Measurements from ENCODE around the gene DMD. TPM values are rescaled to one million over a fixed set of nuclear protein-coding genes. Genes with fewer than 3 reads are reported as not detected.

The DMD gene
- total and polyA plus RNA-seq, 4 donors, result 19.9 to 260 (median 111) TPM

DNA sequence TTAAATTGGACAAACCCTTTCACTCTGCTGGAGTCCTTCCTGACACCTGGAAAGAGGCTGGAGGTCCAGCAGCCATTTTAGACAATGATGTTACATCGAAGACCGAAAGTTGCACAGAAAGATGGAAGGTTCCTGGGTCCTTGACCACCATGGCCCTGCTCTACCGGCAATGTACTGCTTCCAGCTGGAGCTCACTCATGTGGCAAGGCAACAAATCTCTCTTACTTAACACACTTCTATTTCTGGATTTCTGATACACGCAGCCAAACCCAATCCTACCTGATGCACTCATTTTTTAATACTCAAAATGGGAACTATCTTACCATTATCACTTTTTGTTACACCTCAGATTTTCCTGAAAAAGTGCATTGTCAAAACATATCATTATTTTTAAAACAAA is 33.1 kb downstream of the DMD start:
- H3K27me3 ChIP-seq (ENCODE audit: control insufficient read depth in 1 of 2, insufficient read depth in 2 of 2, low read length in 1 of 2), result no peaks in the 10 kb centered on the region
- H3K4me3 ChIP-seq (ENCODE audit: low read length in 2 of 2), result no peak overlapping the region
- no peaks in the 10 kb centered on the region for H3K36me3 ChIP-seq (ENCODE audit: control insufficient read depth in 1 of 2, insufficient read depth in 2 of 2, low read length in 1 of 2)
- no peaks in the 10 kb centered on the region for H3K4me1 ChIP-seq (ENCODE audit: control insufficient read depth in 1 of 2, insufficient read depth in 2 of 2, low read length in 2 of 2)
- H3K9me3 ChIP-seq (ENCODE audit: control insufficient read depth, low read length), result no peaks in the 10 kb centered on the region
- WGBS, 2 donors, result 70 to 78% methylated on average over 4 of the region's 4 CpGs
- ATAC-seq (ENCODE audit: low FRiP score), result no peak
- no peak overlapping the region for H3K27ac ChIP-seq (ENCODE audit: low read depth in 1 of 2, low read length in 2 of 2)
- intact Hi-C loops (cut with DNase I), result no loop called here
- no peak for DNase-seq

- no peaks in the 10 kb centered on the region for H3K4me1 ChIP-seq (ENCODE audit: control insufficient read depth in 1 of 2, insufficient read depth in 2 of 2, low read length in 2 of 2)
- no peak for DNase-seq
- intact Hi-C loops (cut with DNase I), result no loop called here
- no peaks in the 10 kb centered on the region for H3K9me3 ChIP-seq (ENCODE audit: control insufficient read depth, low read length)
- ATAC-seq (ENCODE audit: low FRiP score), result no peak
- H3K4me3 ChIP-seq (ENCODE audit: low read length in 2 of 2), result no peak overlapping the region
- WGBS, 2 donors, result 74 to 89% methylated on average over 1 of the region's 1 CpG
- H3K27me3 ChIP-seq (ENCODE audit: control insufficient read depth in 1 of 2, insufficient read depth in 2 of 2, low read length in 1 of 2), result no peaks in the 10 kb centered on the region
- no peak overlapping the region for H3K27ac ChIP-seq (ENCODE audit: low read depth in 1 of 2, low read length in 2 of 2)
- H3K36me3 ChIP-seq (ENCODE audit: control insufficient read depth in 1 of 2, insufficient read depth in 2 of 2, low read length in 1 of 2), result no peaks in the 10 kb centered on the region
Observed at GRCh38 chrX:33175201-33175600, 36.1 kb downstream of the DMD start.

DNA sequence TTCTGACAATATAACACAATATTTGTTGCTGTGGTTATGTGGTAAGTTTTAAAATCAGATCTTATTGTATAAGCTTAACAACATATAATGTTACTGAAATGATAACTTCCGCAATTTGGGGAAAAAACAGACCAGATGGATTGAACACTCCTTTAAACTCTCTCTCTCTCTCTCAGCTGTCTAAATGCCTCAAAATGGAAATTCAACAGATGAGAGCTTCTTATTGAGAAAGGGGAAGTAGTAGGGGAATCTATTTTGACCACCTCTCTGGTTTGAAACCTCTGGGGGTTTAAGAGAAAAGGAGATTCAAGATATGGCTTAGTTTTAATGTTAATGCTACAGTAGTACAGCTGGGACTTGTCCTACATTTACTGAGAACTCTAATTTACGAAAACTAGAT is 40.3 kb downstream of the DMD start:
- Histone ChIP-seq H3K36me3 (ENCODE audit: control insufficient read depth in 1 of 2, insufficient read depth in 2 of 2, low read length in 1 of 2) (no peaks in the 10 kb centered on the region), H3K27me3 (ENCODE audit: control insufficient read depth in 1 of 2, insufficient read depth in 2 of 2, low read length in 1 of 2) (no peaks in the 10 kb centered on the region), H3K9me3 (ENCODE audit: control insufficient read depth, low read length) (no peaks in the 10 kb centered on the region), H3K27ac (ENCODE audit: low read depth in 1 of 2, low read length in 2 of 2) (no peak overlapping the region), H3K4me3 (ENCODE audit: low read length in 2 of 2) (no peak overlapping the region), H3K4me1 (ENCODE audit: control insufficient read depth in 1 of 2, insufficient read depth in 2 of 2, low read length in 2 of 2) (no peaks in the 10 kb centered on the region)
- intact Hi-C loops (cut with DNase I), result no loop called here
- no peak for ATAC-seq (ENCODE audit: low FRiP score)
- no peak for DNase-seq
- 75 to 97% methylated on average over 2 of the region's 2 CpGs for WGBS, 2 donors

GRCh38 chrX:33161829-33162228 is 49.5 kb downstream of the DMD start:
- Histone ChIP-seq H3K27ac (ENCODE audit: low read depth in 1 of 2, low read length in 2 of 2) (no peak overlapping the region), H3K4me1 (ENCODE audit: control insufficient read depth in 1 of 2, insufficient read depth in 2 of 2, low read length in 2 of 2) (no peaks in the 10 kb centered on the region), H3K36me3 (ENCODE audit: control insufficient read depth in 1 of 2, insufficient read depth in 2 of 2, low read length in 1 of 2) (no peaks in the 10 kb centered on the region), H3K27me3 (ENCODE audit: control insufficient read depth in 1 of 2, insufficient read depth in 2 of 2, low read length in 1 of 2) (no peaks in the 10 kb centered on the region), H3K4me3 (ENCODE audit: low read length in 2 of 2) (no peak overlapping the region), H3K9me3 (ENCODE audit: control insufficient read depth, low read length) (no peaks in the 10 kb centered on the region)
- no peak for ATAC-seq (ENCODE audit: low FRiP score)
- no peak for DNase-seq
- intact Hi-C loops (cut with DNase I), result no loop called here

- no peaks in the 10 kb centered on the region for H3K4me1 ChIP-seq (ENCODE audit: control insufficient read depth in 1 of 2, insufficient read depth in 2 of 2, low read length in 2 of 2)
- ATAC-seq (ENCODE audit: low FRiP score) (no peak), DNase-seq (no peak)
- H3K36me3 ChIP-seq (ENCODE audit: control insufficient read depth in 1 of 2, insufficient read depth in 2 of 2, low read length in 1 of 2), result no peaks in the 10 kb centered on the region
- H3K4me3 ChIP-seq (ENCODE audit: low read length in 2 of 2), result no peak overlapping the region
- WGBS, 2 donors, result 82 to 83% methylated on average over 5 of the region's 5 CpGs
- peak overlapping the region in 1 of 2 donors; percentile 57 for H3K27ac ChIP-seq (ENCODE audit: low read depth in 1 of 2, low read length in 2 of 2)
- H3K9me3 ChIP-seq (ENCODE audit: control insufficient read depth, low read length), result no peaks in the 10 kb centered on the region
- intact Hi-C loops (cut with DNase I), result no loop called here
- no peaks in the 10 kb centered on the region for H3K27me3 ChIP-seq (ENCODE audit: control insufficient read depth in 1 of 2, insufficient read depth in 2 of 2, low read length in 1 of 2)
Observed at GRCh38 chrX:33160273-33160672, 51.1 kb downstream of the DMD start.

DNA sequence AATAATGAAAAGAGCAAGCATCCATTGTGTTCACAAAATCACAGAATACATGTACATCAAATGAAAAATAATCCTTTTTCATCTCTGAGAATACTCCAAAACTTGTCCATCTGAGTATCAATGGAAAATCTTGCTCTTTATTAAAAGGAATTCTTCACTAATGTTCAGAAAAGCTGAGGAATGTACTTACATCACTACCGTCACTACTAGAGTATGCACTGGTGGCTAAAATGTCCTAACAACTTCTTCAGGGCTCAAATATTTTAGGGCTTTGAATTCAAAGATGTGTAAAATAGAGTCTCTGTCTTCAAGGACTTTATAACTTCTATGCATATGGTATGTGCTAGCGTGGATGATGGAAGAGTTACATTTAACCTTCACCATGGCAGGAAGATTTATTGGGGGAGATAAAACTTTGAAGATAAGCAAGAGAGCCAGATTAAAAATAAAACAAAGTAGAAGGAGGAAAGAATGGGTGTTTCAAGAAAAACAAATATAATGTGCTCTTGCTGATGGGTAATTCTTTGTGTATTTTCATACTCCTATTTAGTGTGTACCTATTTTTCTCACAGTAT is 55.1 kb downstream of the DMD start:
- Histone ChIP-seq H3K4me3 (ENCODE audit: low read length in 2 of 2) (no peak overlapping the region), H3K36me3 (ENCODE audit: control insufficient read depth in 1 of 2, insufficient read depth in 2 of 2, low read length in 1 of 2) (no peaks in the 10 kb centered on the region), H3K27me3 (ENCODE audit: control insufficient read depth in 1 of 2, insufficient read depth in 2 of 2, low read length in 1 of 2) (no peaks in the 10 kb centered on the region), H3K4me1 (ENCODE audit: control insufficient read depth in 1 of 2, insufficient read depth in 2 of 2, low read length in 2 of 2) (no peaks in the 10 kb centered on the region), H3K27ac (ENCODE audit: low read depth in 1 of 2, low read length in 2 of 2) (no peak overlapping the region), H3K9me3 (ENCODE audit: control insufficient read depth, low read length) (no peaks in the 10 kb centered on the region)
- intact Hi-C loops (cut with DNase I), result no loop called here
- ATAC-seq (ENCODE audit: low FRiP score), result no peak
- 9 to 29% methylated on average over 2 of the region's 2 CpGs for WGBS, 2 donors
- DNase-seq, result no peak

GRCh38 chrX:33149580-33149979 is 61.8 kb downstream of the DMD start:
- Histone ChIP-seq H3K36me3 (ENCODE audit: control insufficient read depth in 1 of 2, insufficient read depth in 2 of 2, low read length in 1 of 2) (no peaks in the 10 kb centered on the region), H3K4me3 (ENCODE audit: low read length in 2 of 2) (no peak overlapping the region), H3K4me1 (ENCODE audit: control insufficient read depth in 1 of 2, insufficient read depth in 2 of 2, low read length in 2 of 2) (no peaks in the 10 kb centered on the region), H3K9me3 (ENCODE audit: control insufficient read depth, low read length) (no peaks in the 10 kb centered on the region), H3K27me3 (ENCODE audit: control insufficient read depth in 1 of 2, insufficient read depth in 2 of 2, low read length in 1 of 2) (no peaks in the 10 kb centered on the region), H3K27ac (ENCODE audit: low read depth in 1 of 2, low read length in 2 of 2) (no peak overlapping the region)
- intact Hi-C loops (cut with DNase I), result no loop called here
- 86 to 97% methylated on average over 4 of the region's 4 CpGs for WGBS, 2 donors
- no peak for DNase-seq
- ATAC-seq (ENCODE audit: low FRiP score), result no peak

GRCh38 chrX:33149085-33149484 is 62.3 kb downstream of the DMD start:
- intact Hi-C loops (cut with DNase I), result no loop called here
- ATAC-seq (ENCODE audit: low FRiP score), result no peak
- WGBS, 2 donors, result 82 to 98% methylated on average over 5 of the region's 5 CpGs
- Histone ChIP-seq H3K9me3 (ENCODE audit: control insufficient read depth, low read length) (no peaks in the 10 kb centered on the region), H3K27ac (ENCODE audit: low read depth in 1 of 2, low read length in 2 of 2) (no peak overlapping the region), H3K4me1 (ENCODE audit: control insufficient read depth in 1 of 2, insufficient read depth in 2 of 2, low read length in 2 of 2) (no peaks in the 10 kb centered on the region), H3K27me3 (ENCODE audit: control insufficient read depth in 1 of 2, insufficient read depth in 2 of 2, low read length in 1 of 2) (no peaks in the 10 kb centered on the region), H3K36me3 (ENCODE audit: control insufficient read depth in 1 of 2, insufficient read depth in 2 of 2, low read length in 1 of 2) (no peaks in the 10 kb centered on the region), H3K4me3 (ENCODE audit: low read length in 2 of 2) (no peak overlapping the region)
- DNase-seq, result no peak

DNA sequence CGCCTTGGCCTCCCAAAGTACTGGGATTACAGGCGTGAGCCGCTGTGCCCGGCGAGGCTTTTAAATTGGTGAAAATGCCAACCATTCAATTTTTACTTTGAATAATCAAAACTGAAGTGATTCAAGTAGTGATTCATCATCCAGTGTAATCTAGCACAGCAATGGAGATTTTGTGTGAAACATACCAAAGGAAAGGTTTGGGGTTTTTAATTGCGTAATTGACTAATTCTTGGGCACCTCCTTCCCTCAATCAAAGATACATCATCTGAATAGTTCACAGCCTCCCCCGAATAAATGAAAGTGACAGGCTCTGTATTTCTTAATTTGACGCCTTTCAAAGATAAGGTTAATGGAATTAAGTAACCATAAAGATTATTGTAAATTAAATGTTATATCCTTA is 69.0 kb downstream of the DMD start:
- no peaks in the 10 kb centered on the region for H3K27me3 ChIP-seq (ENCODE audit: control insufficient read depth in 1 of 2, insufficient read depth in 2 of 2, low read length in 1 of 2)
- WGBS, 2 donors, result 88 to 95% methylated on average over 8 of the region's 8 CpGs
- no peak overlapping the region for H3K27ac ChIP-seq (ENCODE audit: low read depth in 1 of 2, low read length in 2 of 2)
- intact Hi-C loops (cut with DNase I), result no loop called here
- no peak overlapping the region for H3K4me3 ChIP-seq (ENCODE audit: low read length in 2 of 2)
- DNase-seq, result no peak
- ATAC-seq (ENCODE audit: low FRiP score), result no peak
- H3K4me1 ChIP-seq (ENCODE audit: control insufficient read depth in 1 of 2, insufficient read depth in 2 of 2, low read length in 2 of 2), result no peaks in the 10 kb centered on the region
- H3K9me3 ChIP-seq (ENCODE audit: control insufficient read depth, low read length), result no peaks in the 10 kb centered on the region
- H3K36me3 ChIP-seq (ENCODE audit: control insufficient read depth in 1 of 2, insufficient read depth in 2 of 2, low read length in 1 of 2), result no peaks in the 10 kb centered on the region

All from aorta (tissue), 5 donors.